Smooth muscle cell (in vitro differentiated cells): ENCODE results near the gene CAMKK1. TPM values are rescaled to one million over a fixed set of nuclear protein-coding genes. Genes with fewer than 3 reads are reported as not detected.

ENCODE experiments used
- DNase-seq: peaks from one replicate; lab custom pipeline; 2025; ENCODE audit not compliant: unreplicated experiment; lab: John Stamatoyannopoulos, UW
- H2AFZ ChIP-seq: fragments of 200-600 bp; sonication (generic); 2 replicates; pipeline ENCODE4 v1.6.0; 2016; ENCODE audit warnings: antibody characterized with exemption, low read depth, mild to moderate bottlenecking
- H3F3A ChIP-seq: fragments of 200-600 bp; sonication (generic); 2 replicates; pipeline ENCODE4 v1.6.0; 2017; ENCODE audit warnings: antibody characterized with exemption, low read depth
- H3K27ac ChIP-seq: fragments of 200-600 bp; sonication (generic); 2 replicates; pipeline ENCODE4 v1.5.1; 2016; ENCODE audit warnings: low read depth, mild to moderate bottlenecking
- H3K27me3 ChIP-seq: fragments of 200-600 bp; sonication (generic); 2 replicates; pipeline ENCODE4 v1.6.1; 2016; ENCODE audit warnings: low read depth, mild to moderate bottlenecking
- H3K36me3 ChIP-seq: fragments of 200-600 bp; sonication (generic); 2 replicates; pipeline ENCODE4 v1.5.1; 2016; ENCODE audit warnings: low read depth
- H3K4me1 ChIP-seq: fragments of 200-600 bp; sonication (generic); 2 replicates; pipeline ENCODE4 v1.5.1; 2016; ENCODE audit warnings: low read depth
- H3K4me2 ChIP-seq: fragments of 200-600 bp; sonication (generic); 2 replicates; pipeline ENCODE4 v1.6.0; 2016; ENCODE audit warnings: mild to moderate bottlenecking
- H3K4me3 ChIP-seq: fragments of 200-600 bp; sonication (generic); 2 replicates; pipeline ENCODE4 v1.5.1; 2016; ENCODE audit warnings: mild to moderate bottlenecking
- H3K79me2 ChIP-seq: fragments of 200-600 bp; sonication (generic); 2 replicates; pipeline ENCODE4 v1.6.0; 2016; ENCODE audit warnings: low read depth, mild to moderate bottlenecking
- H3K9ac ChIP-seq: fragments of 200-600 bp; sonication (generic); 2 replicates; pipeline ENCODE4 v1.6.0; 2016; ENCODE audit warnings: low read depth
- H3K9me3 ChIP-seq: fragments of 200-600 bp; sonication (generic); replicated peaks from 2 replicates; pipeline ENCODE4 v1.5.1; 2016; ENCODE audit warnings: low read depth
- H4K20me1 ChIP-seq: fragments of 200-600 bp; sonication (generic); 2 replicates; pipeline ENCODE4 v1.6.0; 2016; ENCODE audit warnings: low read depth
- CTCF ChIP-seq: fragments of 200-600 bp; sonication (generic); IDR thresholded peaks from 2 replicates; pipeline ENCODE4 v1.5.1; 2017; ENCODE audit warnings: borderline replicate concordance, mild to moderate bottlenecking, antibody characterized with exemption; ENCODE audit not compliant: insufficient read depth, poor library complexity, severe bottlenecking
- WGBS: methylation state at CpG from one replicate; pipeline ENCODE4 v1.1.7; 2016; ENCODE audit warnings: low lambda C conversion rate; 5-methylcytosine and 5-hydroxymethylcytosine counted together
- polyA plus RNA-seq: library from polyadenylated mRNA; unstranded; fragments of >200 nt; fragmentation: Nextera tagmentation; extraction: Ambion mirVana; gene quantifications from 2 replicates; pipeline ENCODE4 v1.2.1, GENCODE V29; 2016
- total RNA-seq: library from RNA; depleted of rRNA; stranded (reverse); fragments of >200 nt; gene quantifications from 2 replicates; pipeline ENCODE4 v1.2.3, GENCODE V29; 2014

Gene CAMKK1
- total and polyA plus RNA-seq, 2 experiments from 2014 or later = 8.1 to 8.8 TPM

- 94% methylated on average over 22 of the region's 22 CpGs for WGBS
- H3K4me2 ChIP-seq = no peak overlapping the region
- no peak for TF ChIP-seq CTCF
- no peaks in the 10 kb centered on the region for H3K27me3 ChIP-seq
- no peaks in the 10 kb centered on the region for H3K4me1 ChIP-seq
- no peaks in the 10 kb centered on the region for H3F3A ChIP-seq
- H3K79me2 ChIP-seq = no peaks in the 10 kb centered on the region
- no peaks in the 10 kb centered on the region for H3K36me3 ChIP-seq
- no peaks in the 10 kb centered on the region for H4K20me1 ChIP-seq
- no peak overlapping the region for H3K27ac ChIP-seq
- H3K4me3 ChIP-seq = no peak overlapping the region
- H2AFZ ChIP-seq = no peak overlapping the region
- DNase-seq = no peak
- H3K9me3 ChIP-seq = no peaks in the 10 kb centered on the region
- H3K9ac ChIP-seq = no peak overlapping the region
Observed at GRCh38 chr17:3919123-3919624, 26.3 kb upstream of the CAMKK1 start.

- WGBS = 67% methylated on average over 7 of the region's 8 CpGs
- no peak for TF ChIP-seq CTCF
- Histone ChIP-seq H3K79me2 (no peaks in the 10 kb centered on the region), H3K9ac (no peak overlapping the region), H3K27me3 (no peaks in the 10 kb centered on the region), H3K27ac (no peak overlapping the region), H3K4me1 (no peaks in the 10 kb centered on the region), H3K4me3 (no peak overlapping the region), H4K20me1 (no peaks in the 10 kb centered on the region), H2AFZ (no peak overlapping the region), H3K4me2 (no peak overlapping the region), H3F3A (no peaks in the 10 kb centered on the region), H3K36me3 (no peaks in the 10 kb centered on the region), H3K9me3 (no peaks in the 10 kb centered on the region)
- DNase-seq = no peak
Observed at GRCh38 chr17:3918372-3919122, 25.7 kb upstream of the CAMKK1 start.

- H4K20me1 ChIP-seq = no peaks in the 10 kb centered on the region
- 32% methylated on average over 11 of the region's 11 CpGs for WGBS
- H3K4me3 ChIP-seq = no peak overlapping the region
- H3K9me3 ChIP-seq = no peaks in the 10 kb centered on the region
- no peaks in the 10 kb centered on the region for H3K36me3 ChIP-seq
- H3K27me3 ChIP-seq = no peaks in the 10 kb centered on the region
- H3K27ac ChIP-seq = no peak overlapping the region
- no peak overlapping the region for H3K9ac ChIP-seq
- peak overlapping the region; percentile 36 for H2AFZ ChIP-seq
- H3K4me2 ChIP-seq = no peak overlapping the region
- no peaks in the 10 kb centered on the region for H3F3A ChIP-seq
- no peaks in the 10 kb centered on the region for H3K79me2 ChIP-seq
- no peaks in the 10 kb centered on the region for H3K4me1 ChIP-seq
- peak; percentile 18 for DNase-seq
- no peak for TF ChIP-seq CTCF
Observed at GRCh38 chr17:3917391-3917931, 24.6 kb upstream of the CAMKK1 start.
